K562 treated with DMSO at 1 percent for 24 hours (cell line): ENCODE measurements around the gene NCOA1. TPM values are rescaled to one million over a fixed set of nuclear protein-coding genes. Genes with fewer than 3 reads are reported as not detected.

Source experiments
- total RNA-seq: library from RNA; unstranded; fragments of 300-600 nt; gene quantifications from 2 replicates; pipeline ENCODE4 v1.2.3, GENCODE V29; 2022; ENCODE audit warnings: low read depth; ENCODE audit not compliant: insufficient read depth

Gene NCOA1
- 14.4 and 16.7 TPM in 2 replicates for total RNA-seq

GRCh38 chr2:24490690-24491541, at the start of gene NCOA1:
Gene NCOA1, plus strand, starts transcription at chr2:24491254. Its CDS starts 167,424 bp downstream, at chr2:24658678.

GRCh38 chr2:24792874-24793760, 302.1 kb downstream of the NCOA1 start, which contains the start of the genes CENPO and PTRHD1:
Gene CENPO, plus strand, starts transcription at chr2:24793425. Its CDS starts 495 bp downstream, at chr2:24793920.
Gene PTRHD1, minus strand, starts transcription at chr2:24793391. Its CDS starts 14 bp downstream, at chr2:24793377.

Other genes with a start within 250 kb of the NCOA1 start
- 11.7 and 16.1 TPM in 2 replicates for gene ITSN2, start 130.7 kb upstream of the NCOA1 start, total RNA-seq